CD4-positive, alpha-beta T cell (primary cell): ENCODE data around the gene CLDN18. TPM values are rescaled to one million over a fixed set of nuclear protein-coding genes. Genes with fewer than 3 reads are reported as not detected.

Source experiments
- ATAC-seq: fragments of 200-7000 bp; cut with Tn5 transposase; one replicate; pipeline ENCODE4 v1.10.0; 2022; ENCODE audit warnings: mild to moderate bottlenecking; ENCODE audit not compliant: poor library complexity
- CTCF ChIA-PET: fragments of 350-600 bp; sonication (Branson Sonifier 250); formaldehyde crosslinking; loops from one replicate; lab custom pipeline; 2021; ENCODE audit warnings: antibody characterized with exemption, inconsistent platforms; lab: Charles Lee
- POLR2A ChIA-PET: fragments of 350-600 bp; sonication (Branson Sonifier 250); formaldehyde crosslinking; loops from one replicate; lab custom pipeline; 2021; ENCODE audit warnings: antibody characterized with exemption, inconsistent platforms; lab: Charles Lee
- DNase-seq, 14 experiments: peaks; one replicate each; pipeline ENCODE4 v3.0.0-alpha.2; 2013 to 2020; ENCODE audit warnings: mixed read lengths in 2 of 14
- H3K27ac ChIP-seq, 2 donors: one replicate each; pipeline versions ENCODE4 v1.5.1 to v1.7.0; 2013; ENCODE audit warnings: low read length in 2 of 2, low read depth in 1 of 2, mild to moderate bottlenecking in 1 of 2
- H3K27me3 ChIP-seq, 2 experiments: 1 replicate in 1 of 2; 2 replicates in 1 of 2; pipeline versions ENCODE4 v1.6.1 to v1.7.0; 2013; ENCODE audit warnings: low read length in 2 of 2, control low read depth in 1 of 2, mild to moderate bottlenecking in 1 of 2, moderate library complexity in 1 of 2; ENCODE audit not compliant: insufficient read depth in 2 of 2, control insufficient read depth in 1 of 2
- H3K36me3 ChIP-seq: one replicate; pipeline ENCODE4 v1.6.1; 2013; ENCODE audit warnings: low read length, control low read depth; ENCODE audit not compliant: insufficient read depth
- H3K4me1 ChIP-seq: one replicate; pipeline ENCODE4 v1.6.1; 2013; ENCODE audit warnings: low read length, control low read depth; ENCODE audit not compliant: insufficient read depth
- H3K4me3 ChIP-seq: one replicate; pipeline ENCODE4 v1.5.1; 2013; ENCODE audit warnings: mild to moderate bottlenecking, low read length, moderate library complexity
- H3K9me3 ChIP-seq, 2 experiments: 1 replicate in 1 of 2; 2 replicates in 1 of 2; pipeline versions ENCODE4 v1.6.1 to v1.7.0; 2013; ENCODE audit warnings: low read length in 2 of 2, mild to moderate bottlenecking in 2 of 2, control low read depth in 1 of 2, moderate library complexity in 1 of 2; ENCODE audit not compliant: control insufficient read depth in 1 of 2, insufficient read depth in 1 of 2
- H3K27ac Mint-ChIP-seq: one replicate; pipeline ENCODE4 v1.8.0; 2020; ENCODE audit warnings: mixed read lengths
- H3K27me3 Mint-ChIP-seq: one replicate; pipeline ENCODE4 v1.8.0; 2021; ENCODE audit warnings: mixed read lengths
- H3K36me3 Mint-ChIP-seq: one replicate; pipeline ENCODE4 v1.8.0; 2021; ENCODE audit warnings: low read depth, mixed read lengths
- H3K4me1 Mint-ChIP-seq: one replicate; pipeline ENCODE4 v1.8.0; 2021; ENCODE audit warnings: low read depth, mixed read lengths
- H3K4me3 Mint-ChIP-seq: one replicate; pipeline ENCODE4 v1.8.0; 2020; ENCODE audit warnings: mild to moderate bottlenecking, mixed read lengths
- H3K9me3 Mint-ChIP-seq: one replicate; pipeline ENCODE4 v1.8.0; 2020; ENCODE audit warnings: mixed read lengths
- CTCF ChIP-seq: fragments of 200-600 bp; IDR thresholded peaks from one replicate; pipeline ENCODE4 v1.8.0; 2022; ENCODE audit warnings: antibody characterized with exemption, mild to moderate bottlenecking
- intact Hi-C, 2 experiments: fragments of 100-400 bp; cut with DNase I in 1 of 2; cut with micrococcal nuclease in 1 of 2; formaldehyde crosslinking; loops; one replicate each; pipeline versions ENCODE4 v1.15.1 to v1.9.0; 2023 to 2025; cut with DNase I, micrococcal nuclease
- total RNA-seq, 174 experiments: library from RNA in 2 of 174; stranded (reverse) in 2 of 174; gene quantifications; one replicate each; pipeline ENCODE4 v1.2.3 and lab custom pipeline; 2021 to 2026

Gene CLDN18
- total RNA-seq, 2 experiments from 2014 or later: not detected

GRCh38 chr3:138081371-138082084 lies 71.6 kb downstream of the CLDN18 start:
- Histone ChIP-seq H3K9me3 (no peaks in the 10 kb centered on the region), H3K36me3 (no peaks in the 10 kb centered on the region), H3K27me3 (peaks cover 0 to 4% of the 10 kb centered on the region in 2 experiments), H3K4me1 (no peaks in the 10 kb centered on the region), H3K27ac (no peak overlapping the region), H3K4me3 (no peak overlapping the region)
- Mint-ChIP-seq H3K4me3 (peak overlapping the region; percentile 22), H3K36me3 (no peaks in the 10 kb centered on the region), H3K4me1 (peaks cover 25% of the 10 kb centered on the region), H3K9me3 (no peaks in the 10 kb centered on the region), H3K27me3 (no peaks in the 10 kb centered on the region), H3K27ac (no peak overlapping the region)
- intact Hi-C loops: no loop called here
- ChIA-PET CTCF (no interaction called here), POLR2A (no interaction called here)
- no peak for DNase-seq
- no peak for ATAC-seq
- no peak for TF ChIP-seq CTCF

- Mint-ChIP-seq H3K9me3 (no peaks in the 10 kb centered on the region), H3K36me3 (no peaks in the 10 kb centered on the region), H3K27ac (no peak overlapping the region), H3K4me3 (peak overlapping the region; percentile 22), H3K4me1 (peaks cover 25% of the 10 kb centered on the region), H3K27me3 (peaks cover 2% of the 10 kb centered on the region)
- H3K27ac ChIP-seq: no peak overlapping the region
- POLR2A ChIA-PET: interaction anchor here (0.7 to 1.3 kb wide), 3 partner anchors 30 to 506 kb away, joined by 3 to 4 read pairs (median 3); partner anchors contain the start of gene ARMC8
- H3K9me3 ChIP-seq: no peaks in the 10 kb centered on the region
- intact Hi-C loops: no loop called here
- H3K4me1 ChIP-seq: no peaks in the 10 kb centered on the region
- TF ChIP-seq CTCF: no peak
- H3K4me3 ChIP-seq: no peak overlapping the region
- no peaks in the 10 kb centered on the region for H3K36me3 ChIP-seq
- CTCF ChIA-PET: no interaction called here
- peak in 2 of 14 experiments; percentile 8 to 11 for DNase-seq
- H3K27me3 ChIP-seq: peaks cover 0 to 4% of the 10 kb centered on the region in 2 experiments
- peak; percentile 73 for ATAC-seq
Measured at GRCh38 chr3:138082085-138082991, 72.4 kb downstream of the CLDN18 start.

GRCh38 chr3:138082992-138083386 lies 73.0 kb downstream of the CLDN18 start:
- H3K4me3 ChIP-seq: no peak overlapping the region
- Mint-ChIP-seq H3K36me3 (no peaks in the 10 kb centered on the region), H3K27ac (no peak overlapping the region), H3K27me3 (peaks cover 7% of the 10 kb centered on the region), H3K9me3 (no peaks in the 10 kb centered on the region), H3K4me1 (peaks cover 25% of the 10 kb centered on the region), H3K4me3 (no peak overlapping the region)
- TF ChIP-seq CTCF: no peak
- no peaks in the 10 kb centered on the region for H3K36me3 ChIP-seq
- ChIA-PET POLR2A (interaction anchor here (1.3 kb wide), 1 partner anchor 30 kb away, joined by 3 read pairs; no protein-coding TSS in a partner anchor), CTCF (no interaction called here)
- peaks cover 0 to 4% of the 10 kb centered on the region in 2 experiments for H3K27me3 ChIP-seq
- no peaks in the 10 kb centered on the region for H3K9me3 ChIP-seq
- ATAC-seq (no peak), DNase-seq (no peak)
- intact Hi-C loops: no loop called here
- H3K27ac ChIP-seq: no peak overlapping the region
- H3K4me1 ChIP-seq: no peaks in the 10 kb centered on the region

Other genes with a start within 250 kb of the CLDN18 start
- not detected for gene SOX14, start 245.8 kb upstream of the CLDN18 start, total RNA-seq
- gene DZIP1L, start 105.4 kb downstream of the CLDN18 start, total RNA-seq: not detected
- not detected for gene A4GNT, start 122.2 kb downstream of the CLDN18 start, total RNA-seq
- gene DBR1, start 164.8 kb downstream of the CLDN18 start, total RNA-seq: 10 to 100 TPM; 23.1 to 24.6 TPM
- 10 to 100 TPM; 62.8 to 62.9 TPM for gene ARMC8, start 177.1 kb downstream of the CLDN18 start, total RNA-seq